ENCODE data around the gene TP53I13.

TP53I13 gene

DNA sequence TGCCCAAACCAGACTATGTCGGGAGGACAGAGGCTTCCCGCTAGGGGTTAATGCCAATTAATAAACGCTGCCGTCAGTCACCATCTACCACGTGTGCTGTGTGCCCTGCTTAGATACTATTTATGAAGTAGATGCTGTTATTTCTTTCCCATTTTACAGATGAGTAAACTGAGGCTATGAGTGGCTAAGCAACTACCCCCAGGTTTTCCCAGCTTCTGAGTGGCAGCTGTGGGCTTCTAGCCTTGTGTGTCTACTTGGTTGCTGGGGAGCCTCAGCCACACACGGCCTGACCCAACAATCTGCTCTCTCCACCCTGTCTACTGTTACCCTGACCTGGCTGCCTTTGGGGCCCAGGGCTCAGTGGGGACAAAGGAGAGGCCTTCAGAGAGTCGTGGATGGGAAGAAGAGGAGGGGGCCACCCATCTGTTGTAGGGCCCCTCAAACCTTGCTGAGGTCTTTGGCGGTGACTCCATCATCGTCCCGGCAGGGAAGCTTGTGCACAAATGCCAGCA is 13.8 kb downstream of the TP53I13 start:
- no peak for DNase-seq

DNA sequence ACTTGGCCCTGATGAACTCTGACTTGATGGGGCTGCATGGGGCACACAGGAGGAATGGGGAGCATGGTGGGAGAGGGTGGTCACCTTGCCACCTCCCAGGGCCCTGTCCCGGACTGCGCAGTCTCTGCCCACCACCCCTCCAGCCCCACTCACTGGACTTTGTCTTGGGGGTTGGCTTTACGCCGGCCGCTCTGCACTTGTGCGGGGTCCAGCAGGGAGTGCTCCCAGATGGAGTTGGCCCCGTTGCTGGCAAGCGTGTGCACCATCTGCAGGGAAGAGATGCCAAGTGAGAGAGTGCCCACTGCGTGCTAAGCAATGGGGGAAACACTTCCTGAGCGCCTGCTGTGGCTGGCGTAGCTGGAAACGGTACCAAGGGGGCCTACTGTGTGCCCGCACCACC is 14.3 kb downstream of the TP53I13 start:
- no peak for DNase-seq

DNA sequence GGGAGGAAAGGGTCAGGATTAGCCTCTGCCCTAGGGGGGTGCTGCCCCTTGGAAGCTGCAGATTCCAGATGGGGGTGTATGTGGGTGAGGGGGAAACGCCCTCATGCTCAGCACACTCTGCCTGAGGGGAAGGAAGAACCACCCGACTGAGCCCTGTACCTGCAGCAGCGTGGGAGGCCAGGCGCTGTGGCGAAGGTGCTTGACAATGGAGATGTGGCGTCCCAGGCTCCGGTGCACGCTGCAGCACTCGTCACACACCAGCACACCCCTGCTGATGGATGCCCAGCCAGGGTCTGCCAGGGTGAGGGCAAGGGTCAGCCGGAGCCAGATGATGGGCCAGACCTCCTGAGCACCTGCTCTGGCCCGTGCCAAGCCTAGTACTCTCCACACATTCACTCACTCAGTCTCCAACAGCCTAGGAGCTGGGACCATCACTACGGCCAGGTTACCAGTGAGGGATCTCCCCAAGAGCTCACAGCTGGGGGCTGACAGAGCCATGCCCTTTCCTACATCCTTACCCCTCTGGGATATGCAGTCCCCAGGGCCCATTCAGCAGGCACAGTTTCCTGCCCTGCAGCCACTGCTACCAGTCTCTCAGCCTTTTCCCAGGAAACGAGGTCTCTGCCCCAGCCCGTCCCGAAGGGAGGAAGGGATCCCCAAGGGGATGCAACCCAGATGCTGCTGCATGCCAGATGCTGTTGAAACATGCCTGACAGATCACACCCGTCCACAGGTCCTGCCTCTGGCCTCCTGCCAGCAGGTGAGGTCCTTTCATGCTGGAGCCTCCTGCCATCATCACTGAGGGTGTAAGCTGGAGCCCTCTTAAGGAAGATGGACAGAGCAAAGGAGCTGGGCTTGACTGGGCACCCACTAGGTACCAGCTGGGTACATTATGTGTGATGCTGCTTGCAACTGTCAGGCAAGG is 15.1 kb downstream of the TP53I13 start:
- no peak for DNase-seq

DNA sequence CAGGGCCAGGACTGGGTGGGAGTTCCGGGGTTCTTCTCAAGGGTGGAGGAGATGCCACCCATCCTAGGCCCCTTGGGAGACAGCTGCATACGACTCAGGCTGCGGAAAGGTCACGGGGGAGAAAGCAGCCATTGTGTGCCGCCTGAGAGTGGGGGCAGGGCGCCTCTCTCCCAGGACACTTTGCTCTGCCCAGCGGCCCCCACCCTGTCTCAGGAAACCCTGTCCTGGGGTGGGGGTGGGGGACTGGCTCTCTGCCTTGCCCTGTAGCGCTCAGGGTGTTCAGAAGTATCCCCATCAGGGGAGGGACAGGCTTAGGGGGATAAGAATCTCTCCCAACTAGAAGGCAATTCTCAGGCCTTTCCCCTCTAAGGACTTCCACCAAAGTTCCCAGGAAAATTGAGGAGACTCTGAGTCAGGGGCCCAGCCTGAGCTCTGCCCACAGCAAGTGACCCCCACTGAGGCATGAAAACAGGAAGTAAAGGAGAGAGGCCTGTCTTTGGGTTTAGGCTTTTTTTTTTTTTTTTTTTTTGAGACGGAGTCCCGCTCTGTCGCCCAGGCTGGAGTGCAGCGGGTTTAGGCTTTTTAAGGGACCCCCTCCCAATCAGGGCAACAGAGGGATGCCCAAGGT is 16.1 kb downstream of the TP53I13 start:
- DNase-seq = no peak

DNA sequence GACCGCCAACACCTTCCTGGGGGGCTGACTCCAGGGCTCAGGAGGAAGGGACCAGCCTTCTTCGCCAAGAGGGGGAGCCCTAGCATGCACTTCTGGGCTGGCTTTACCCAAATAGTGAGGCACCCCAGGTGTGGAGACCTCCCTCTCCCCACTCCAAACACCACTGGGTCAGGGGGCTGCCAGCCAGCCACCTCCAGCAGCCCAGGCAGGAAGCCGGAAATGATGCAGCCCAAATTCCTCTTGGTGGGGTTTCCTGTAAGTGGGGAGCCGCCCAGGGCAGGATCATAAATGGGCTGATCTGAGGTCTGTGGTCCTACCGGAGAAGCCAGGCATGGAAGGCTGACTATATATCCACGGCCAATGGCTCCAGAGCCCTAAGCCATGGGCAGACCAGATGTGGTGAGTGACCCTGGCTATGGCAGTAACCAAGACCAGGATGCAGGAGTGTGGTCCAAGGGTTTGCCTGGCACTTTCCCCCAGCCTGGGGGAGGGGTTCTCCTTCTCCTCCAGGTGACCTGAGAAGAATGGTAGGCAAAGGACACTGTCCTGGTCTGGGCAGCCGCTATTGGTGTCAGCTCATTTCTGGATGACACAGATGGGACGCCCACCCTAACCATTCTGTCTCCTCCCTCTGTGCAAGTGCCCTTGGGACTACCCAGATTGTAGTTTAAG is 16.7 kb downstream of the TP53I13 start:
- no peak for DNase-seq

DNA sequence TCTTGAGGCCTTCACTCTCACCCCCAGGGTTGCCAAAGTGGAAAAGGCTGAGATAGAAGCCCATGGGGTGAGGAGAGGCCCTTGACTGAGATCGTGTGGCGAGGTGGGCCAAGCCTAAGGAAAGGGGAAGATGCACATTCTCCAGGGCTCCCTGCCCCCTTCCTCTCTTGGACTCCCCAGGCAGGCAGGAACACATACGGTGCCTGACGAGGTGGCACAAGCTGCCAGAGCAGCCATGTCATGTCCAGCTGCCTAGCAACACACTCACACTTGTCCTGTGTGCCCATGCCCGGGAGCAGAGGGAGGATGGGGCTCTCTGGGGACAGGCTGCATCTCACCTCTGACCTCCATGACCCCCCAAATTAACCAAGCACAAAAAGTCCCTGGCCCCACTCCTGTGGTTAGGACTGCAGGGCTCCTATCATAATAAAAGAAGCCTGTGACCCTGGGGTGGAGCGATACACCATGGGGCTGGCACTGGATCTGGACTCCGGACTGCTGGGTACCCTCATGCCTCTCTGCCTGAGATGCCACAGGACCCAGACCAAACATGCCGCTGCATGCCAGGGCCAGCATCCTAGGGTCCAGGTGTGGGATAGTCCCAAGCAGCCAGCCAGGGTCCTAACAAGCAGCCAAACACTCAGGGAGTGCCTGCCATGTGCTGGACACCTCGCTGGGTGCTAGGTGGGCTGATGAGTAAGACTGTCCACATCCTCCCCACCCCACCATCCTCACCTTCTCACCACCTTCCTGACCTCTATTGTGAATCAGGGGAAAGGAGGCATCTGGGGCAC is 18.4 kb downstream of the TP53I13 start:
- DNase-seq = no peak

DNA sequence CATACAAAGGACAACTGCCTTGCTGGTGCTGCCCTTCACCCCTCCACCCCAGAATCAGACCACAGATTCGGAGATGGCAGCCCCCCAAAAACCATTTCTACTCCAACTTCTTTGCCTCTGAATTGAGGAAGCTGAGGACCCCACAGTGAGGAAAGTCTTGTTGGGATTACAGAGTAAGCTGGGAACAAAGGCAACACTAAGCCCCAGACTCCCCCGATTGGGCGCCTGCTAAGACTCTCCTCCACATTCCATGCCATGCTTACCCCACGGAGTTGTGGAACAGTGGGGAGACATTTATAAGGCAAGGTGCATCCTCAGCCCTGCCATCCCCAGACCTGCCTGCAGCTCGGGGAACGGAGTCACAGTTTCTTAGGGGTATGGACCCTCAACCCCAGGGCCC is 19.1 kb downstream of the TP53I13 start:
- DNase-seq = no peak

DNA sequence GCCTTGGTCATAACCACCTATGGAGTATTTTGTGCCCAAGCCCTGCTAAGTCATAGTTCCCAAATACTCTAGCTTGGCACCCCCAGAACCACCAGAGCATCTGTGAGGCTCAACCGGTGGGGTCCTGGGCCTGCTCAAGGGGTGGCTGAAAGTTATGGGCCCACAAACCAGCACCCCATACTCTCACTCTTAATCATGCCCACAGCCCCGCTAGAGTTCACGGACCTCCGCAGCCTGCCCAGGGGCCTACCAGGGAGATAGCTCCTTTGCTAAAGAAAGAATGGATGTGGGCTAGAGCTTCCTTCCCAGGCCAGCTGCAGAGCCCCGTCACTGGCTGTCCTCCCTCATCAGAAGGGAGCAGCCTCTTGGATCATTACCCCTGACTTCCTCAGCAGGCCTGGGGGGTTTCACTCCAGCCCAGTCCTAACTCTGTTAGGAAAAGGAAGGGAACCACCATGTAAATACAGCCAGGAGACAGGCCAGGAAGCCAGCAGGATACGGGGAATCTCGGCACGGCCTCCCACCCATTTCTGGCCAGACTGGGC is 19.6 kb downstream of the TP53I13 start:
- no peak for DNase-seq

DNA sequence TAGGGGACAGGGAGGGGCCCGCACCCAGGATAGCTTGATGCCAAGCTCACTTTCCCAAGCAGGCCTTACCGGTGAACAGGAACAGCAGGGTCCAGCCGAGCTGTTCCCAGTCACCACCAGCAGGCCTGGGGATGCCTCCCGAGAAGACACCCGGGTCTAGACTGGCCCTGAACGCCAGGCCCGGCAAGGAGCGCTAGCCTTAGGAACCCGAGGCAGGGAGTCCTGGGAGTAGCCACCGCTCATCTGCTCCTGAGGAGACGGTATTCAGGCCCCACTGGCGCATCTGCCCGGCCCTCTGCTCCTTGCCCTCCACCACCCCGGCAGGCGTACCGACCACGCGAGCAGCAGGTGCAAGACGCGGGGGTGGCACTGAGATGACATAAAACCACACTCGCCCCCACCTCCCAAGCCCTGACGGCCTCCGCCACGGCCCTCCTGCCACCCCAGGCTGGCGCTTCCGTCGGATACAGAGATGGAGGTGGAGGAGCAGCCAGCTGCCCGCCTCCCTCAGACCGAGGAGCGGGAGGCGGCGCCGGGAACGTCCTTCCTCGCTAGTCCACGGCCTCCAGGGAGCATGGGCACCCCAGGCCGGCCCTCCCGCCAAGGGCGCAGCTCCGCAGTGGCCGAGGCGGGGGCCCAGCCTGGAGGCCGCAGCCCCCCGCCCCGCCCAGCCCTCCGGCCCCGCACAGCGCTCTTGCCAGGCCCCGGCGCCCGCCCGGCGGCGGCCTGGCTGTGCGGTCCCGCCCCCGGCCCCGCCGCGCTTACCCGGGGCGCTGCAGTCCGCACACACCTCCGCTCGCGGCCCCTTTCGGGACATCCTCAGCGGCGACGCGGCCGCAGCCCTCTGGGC is 20.3 kb downstream of the TP53I13 start:
- no peak for DNase-seq

DNA sequence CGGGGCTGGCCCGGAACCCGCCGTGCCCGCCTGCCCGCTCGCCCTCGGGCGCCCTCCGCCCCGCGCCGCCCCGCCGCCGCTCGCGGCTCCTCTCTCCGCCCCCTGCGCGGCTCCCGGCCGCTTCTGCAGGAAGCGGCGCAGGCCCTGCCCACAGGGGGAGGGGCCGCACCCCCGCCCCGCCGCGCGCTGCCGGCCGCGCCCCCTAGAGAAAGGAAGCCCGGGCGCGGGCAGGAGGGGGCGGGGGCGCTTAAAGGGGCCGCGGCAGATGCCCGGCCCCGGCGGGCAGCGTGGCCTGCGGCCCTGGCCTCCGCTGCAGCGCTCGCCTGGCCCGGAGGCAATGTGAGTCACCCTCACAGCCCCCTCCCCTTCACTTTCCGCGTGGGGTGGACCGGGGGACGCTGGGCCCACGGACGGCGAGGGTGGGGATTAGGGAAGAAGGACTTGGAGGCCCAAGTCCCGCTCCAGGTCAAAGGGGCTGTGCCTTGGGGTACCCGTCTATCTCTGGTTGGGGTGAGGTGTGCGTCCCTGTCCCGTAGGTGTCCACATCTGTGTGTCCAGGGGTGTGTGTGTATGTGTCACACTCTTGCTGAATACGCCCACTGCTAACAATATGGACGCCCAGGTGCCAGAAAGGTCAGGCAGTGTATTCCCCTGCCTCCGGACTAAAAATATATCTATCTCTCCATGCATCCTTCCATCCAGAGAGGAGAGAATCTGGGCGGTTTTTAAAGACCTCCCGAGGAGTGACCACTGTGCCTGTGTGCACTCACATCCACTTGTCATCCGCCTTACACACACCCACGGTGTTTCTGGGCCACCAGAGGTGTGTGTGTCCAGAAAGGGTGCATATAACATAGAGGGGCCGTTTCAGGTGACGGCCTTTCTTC is 21.3 kb downstream of the TP53I13 start, which contains the start of gene GIT1:
TSS of gene GIT1 (minus strand) at position 125 of the 887 bp plus-strand sequence. CDS start 270 bp downstream, outside the sequence.
- peak; percentile 62 for DNase-seq

DNA sequence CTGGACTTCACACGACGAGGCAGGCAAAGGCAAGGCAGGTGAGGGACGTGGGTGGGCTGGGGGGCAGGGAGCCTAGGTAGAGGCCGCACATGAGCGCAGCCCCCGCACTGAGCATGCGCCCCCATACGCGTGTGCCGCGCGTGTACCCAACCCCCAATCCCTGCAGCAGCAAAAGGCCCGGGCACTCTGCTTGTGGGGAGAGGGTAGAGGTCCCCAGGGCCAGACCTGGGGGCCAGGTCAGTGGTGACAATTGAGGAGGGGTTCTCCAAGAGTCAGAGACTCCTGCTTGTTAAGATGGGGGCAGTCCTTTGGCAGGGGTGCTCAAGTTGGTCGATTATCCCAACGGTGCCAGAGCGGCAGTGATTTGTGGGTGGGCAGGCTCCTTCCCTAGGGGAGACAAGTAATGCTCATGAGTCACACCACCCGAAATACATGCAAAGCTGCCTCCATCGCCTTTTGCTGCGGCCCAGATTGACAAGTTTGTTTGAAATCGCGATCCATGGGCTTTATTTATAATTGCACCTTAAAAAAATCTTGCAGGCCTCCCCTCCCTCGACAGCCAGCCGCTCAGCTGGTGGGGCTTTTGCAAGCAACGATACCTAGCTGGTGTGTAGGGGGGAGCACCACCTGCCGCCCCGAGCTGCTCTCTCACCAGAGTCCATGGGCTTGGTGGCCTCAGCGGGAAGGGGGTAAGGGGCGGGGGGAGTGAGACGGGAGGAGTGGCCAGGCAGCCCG is 22.1 kb downstream of the TP53I13 start:
- no peak for DNase-seq

DNA sequence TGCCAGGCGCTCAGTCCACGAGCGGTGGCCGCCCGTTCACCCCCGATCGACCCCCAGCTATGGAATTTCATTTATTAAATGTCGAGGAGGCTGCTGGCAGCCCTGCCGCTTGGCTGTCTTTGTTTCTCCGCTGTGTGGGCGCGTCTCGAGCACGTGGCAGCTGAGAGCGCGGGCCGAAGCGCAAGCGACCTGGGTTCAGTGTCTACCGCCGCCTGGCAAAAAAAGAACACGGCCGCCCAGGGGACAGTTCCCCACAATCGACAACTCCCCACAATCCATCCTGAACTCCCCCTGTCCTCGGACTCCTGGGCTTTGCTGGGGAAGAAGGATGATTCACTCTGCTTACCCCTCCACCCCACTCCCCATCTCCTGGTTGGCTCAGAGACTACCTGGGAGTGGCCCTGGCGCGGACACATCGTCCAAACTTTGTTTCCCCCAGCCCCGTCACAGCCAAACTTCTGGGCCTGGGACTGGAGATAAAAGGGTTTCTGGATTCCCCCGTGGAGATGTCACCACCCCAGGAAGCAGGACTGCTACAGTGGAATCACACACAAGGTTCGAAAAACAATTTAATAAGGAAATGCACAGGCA is 22.7 kb downstream of the TP53I13 start:
- peak; percentile 64 for DNase-seq

DNA sequence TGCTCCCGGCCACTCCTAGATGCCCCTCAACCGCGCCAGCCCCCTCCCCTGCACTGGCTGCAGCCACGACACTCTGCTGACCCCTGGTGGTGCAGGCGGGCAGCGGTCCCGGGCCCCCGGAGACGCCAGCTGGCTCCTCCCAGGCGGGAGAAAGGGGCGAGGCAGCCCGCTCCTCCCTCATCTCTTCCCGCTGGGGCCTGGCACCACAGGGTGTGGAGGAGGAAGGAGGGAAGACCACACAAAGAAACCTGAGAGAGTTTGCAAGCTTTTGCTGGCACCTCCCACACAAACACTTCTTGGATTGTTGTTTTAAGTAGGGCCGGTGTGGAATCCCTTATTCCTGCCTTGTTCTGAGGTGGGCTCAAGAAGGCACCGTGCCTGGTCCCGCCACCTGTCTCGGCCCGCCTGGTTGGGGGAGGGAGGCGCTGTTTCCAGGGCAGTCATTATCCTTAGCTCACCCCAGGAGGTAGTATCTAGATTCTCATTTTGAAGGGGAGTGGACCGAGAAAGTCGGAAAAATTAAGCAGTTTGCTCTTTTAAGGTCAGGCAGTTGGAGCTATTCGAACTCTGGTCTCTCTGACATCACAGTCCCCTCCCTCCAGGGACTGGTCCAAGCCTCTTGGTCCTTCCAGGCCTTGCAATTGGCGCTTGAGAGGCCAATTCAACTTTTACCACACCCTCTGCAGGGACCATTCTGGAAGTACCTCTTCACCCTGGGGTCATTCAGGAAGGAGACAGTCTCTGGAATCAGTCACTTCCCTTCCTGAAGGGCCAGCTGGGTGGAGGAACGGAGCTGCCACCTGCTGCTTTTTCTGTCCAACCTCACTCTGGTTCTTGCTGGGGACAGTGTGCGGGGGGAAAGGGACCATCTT is 23.5 kb downstream of the TP53I13 start:
- peak; percentile 89 for DNase-seq

DNA sequence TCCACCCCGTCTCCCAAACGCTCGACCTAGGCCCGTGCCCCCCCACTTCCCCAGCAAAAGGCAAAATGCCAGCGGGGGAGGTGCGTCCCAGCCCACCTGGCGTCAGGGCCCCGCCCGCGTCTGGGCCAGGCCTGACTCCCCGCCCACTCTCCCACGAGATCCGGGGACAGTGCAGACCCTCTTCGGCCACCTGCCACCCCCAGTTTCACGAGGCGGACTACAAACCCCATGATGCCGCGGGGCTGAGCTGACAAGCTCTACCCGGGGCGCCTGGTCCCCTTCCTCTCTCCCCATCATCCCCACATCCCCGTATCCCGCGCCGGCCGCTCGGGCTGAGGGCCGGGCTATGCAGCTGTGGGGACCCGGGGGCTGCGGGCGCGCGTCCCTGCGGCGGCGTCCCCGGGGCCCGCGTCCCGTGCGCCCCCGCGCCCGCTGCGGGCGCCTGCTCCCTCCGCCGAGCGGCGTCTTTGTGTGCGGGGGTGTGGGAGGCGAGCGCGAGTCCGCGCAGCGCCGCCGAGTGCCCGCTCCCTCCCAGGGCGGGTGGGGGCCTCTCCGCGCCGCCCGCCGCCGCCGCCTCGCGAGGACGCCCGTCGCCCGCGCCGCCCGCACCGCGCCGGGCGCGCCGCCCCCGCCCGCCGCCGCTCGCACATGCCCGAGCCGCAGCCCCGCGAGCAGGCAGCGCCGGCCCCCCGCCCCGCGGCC is 24.5 kb downstream of the TP53I13 start, which contains the start of gene ANKRD13B:
TSS of gene ANKRD13B (plus strand) at position 283 of the 702 bp plus-strand sequence. CDS start 490 bp downstream, outside the sequence.
- DNase-seq = peak; percentile 73

DNA sequence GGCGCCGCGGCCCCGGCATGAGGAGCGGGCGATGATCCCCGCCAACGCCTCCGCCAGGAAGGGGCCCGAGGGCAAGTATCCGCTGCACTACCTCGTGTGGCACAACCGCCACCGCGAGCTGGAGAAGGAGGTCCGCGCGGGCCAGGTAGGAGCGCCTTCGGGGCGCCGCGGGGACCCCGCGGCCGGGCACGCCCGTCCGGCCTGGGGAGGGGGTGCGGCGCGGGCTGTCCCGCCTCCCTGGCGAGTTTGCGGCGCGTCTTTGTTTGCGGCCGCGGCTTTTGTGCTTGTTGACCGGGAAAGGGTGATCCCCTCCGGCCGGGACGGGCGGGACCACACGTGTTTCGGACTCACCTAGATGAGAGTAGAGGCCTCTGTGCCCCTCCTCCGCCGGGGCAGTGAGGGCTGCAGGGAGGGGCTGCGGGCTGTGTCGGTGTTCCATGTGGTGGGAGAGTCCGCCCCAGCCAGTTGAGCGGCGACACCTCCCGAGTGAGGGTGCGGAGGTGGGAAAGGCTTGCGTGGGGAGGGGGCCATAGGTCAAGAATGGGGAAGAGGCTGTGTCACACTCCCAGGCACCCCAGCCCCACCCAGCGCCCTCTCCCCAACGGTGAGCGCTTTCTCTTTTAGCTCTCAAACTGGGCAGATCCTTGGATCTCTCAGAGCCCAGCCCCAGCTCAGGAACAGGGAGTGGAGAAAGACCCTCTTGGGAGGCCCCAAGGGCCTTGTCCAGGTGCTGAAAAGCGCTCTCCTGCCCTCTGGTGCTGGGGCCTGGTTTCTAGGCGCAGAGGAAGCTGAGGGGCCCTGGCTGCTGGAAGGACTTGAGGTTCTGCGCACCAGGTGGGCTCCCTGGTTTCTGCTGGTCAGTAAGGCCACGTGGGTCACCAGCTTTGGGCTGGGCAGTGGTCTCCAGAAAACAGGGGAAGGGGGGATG is 25.4 kb downstream of the TP53I13 start:
- no peak for DNase-seq

DNA sequence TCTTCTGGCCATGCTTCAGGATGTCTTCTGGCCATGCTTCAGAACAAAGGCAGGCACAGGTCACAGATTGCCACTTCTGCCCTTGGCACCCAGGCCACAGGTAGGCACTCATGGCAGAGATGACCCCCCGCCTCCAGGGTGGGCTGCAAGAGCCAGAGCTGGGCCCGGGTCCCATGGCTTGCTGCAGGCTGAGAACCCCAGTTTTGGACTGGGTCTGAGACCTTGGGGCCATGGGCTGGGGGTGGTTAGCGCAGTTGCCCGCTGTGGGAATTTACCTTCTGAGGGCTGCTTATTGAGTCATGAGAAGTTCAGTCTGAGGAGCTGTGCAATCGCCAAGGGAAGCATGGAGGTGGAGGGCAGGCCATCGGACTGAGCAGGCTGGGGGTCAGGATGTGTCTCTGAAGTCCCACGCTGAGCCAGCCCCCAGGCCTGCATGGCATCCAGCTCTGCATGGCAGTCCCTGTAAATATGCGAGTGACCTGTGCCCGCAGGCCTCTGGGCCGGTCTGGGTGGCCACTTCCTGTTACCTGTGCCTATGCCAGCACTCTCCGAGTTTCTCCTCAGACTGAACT is 26.1 kb downstream of the TP53I13 start:
- no peak for DNase-seq
